CD14-positive monocyte (primary cell): Measurements from ENCODE around the gene PECR. TPM values are rescaled to one million over a fixed set of nuclear protein-coding genes. Genes with fewer than 3 reads are reported as not detected.

ENCODE experiments used
- DNase-seq, 3 donors: peaks; one replicate each; pipeline ENCODE4 v3.0.0-alpha.2; 2011 to 2022
- H2AFZ ChIP-seq: 2 replicates; pipeline ENCODE4 v1.6.0; 2012; ENCODE audit warnings: mild to moderate bottlenecking, low read depth, low read length, inconsistent platforms; ENCODE audit not compliant: insufficient read depth, poor library complexity, severe bottlenecking
- H3K27ac ChIP-seq, 2 donors: 1 replicate in 1 of 2; 2 replicates in 1 of 2; pipeline ENCODE4 v1.5.1; 2012 to 2013; ENCODE audit warnings: low read length in 2 of 2, control low read depth in 1 of 2, inconsistent platforms in 1 of 2, low read depth in 1 of 2, mild to moderate bottlenecking in 1 of 2
- H3K27me3 ChIP-seq, 2 donors: one replicate each; pipeline versions ENCODE4 v1.6.0 to v1.6.1; 2011 to 2013; ENCODE audit warnings: low read length in 2 of 2; ENCODE audit not compliant: control insufficient read depth in 2 of 2, insufficient read depth in 2 of 2
- H3K36me3 ChIP-seq, 2 donors: replicated peaks in 1 of 2; 1 replicate in 1 of 2; 2 replicates in 1 of 2; pipeline versions ENCODE4 v1.5.1 to v1.6.1; 2012 to 2013; ENCODE audit warnings: low read length in 2 of 2, control low read depth in 1 of 2, inconsistent platforms in 1 of 2, mild to moderate bottlenecking in 1 of 2; ENCODE audit not compliant: insufficient read depth in 2 of 2, control insufficient read depth in 1 of 2
- H3K4me1 ChIP-seq, 2 donors: 1 replicate in 1 of 2; 2 replicates in 1 of 2; pipeline versions ENCODE4 v1.5.1 to v1.6.1; 2012 to 2013; ENCODE audit warnings: low read length in 2 of 2, control low read depth in 1 of 2, inconsistent platforms in 1 of 2, mild to moderate bottlenecking in 1 of 2, moderate library complexity in 1 of 2; ENCODE audit not compliant: insufficient read depth in 2 of 2, control insufficient read depth in 1 of 2
- H3K4me2 ChIP-seq: replicated peaks from 2 replicates; pipeline ENCODE3; 2012; ENCODE audit warnings: low read length, moderate library complexity, mild to moderate bottlenecking; ENCODE audit not compliant: poor library complexity, severe bottlenecking; ENCODE audit errors: extremely low read depth
- H3K4me3 ChIP-seq, 3 experiments: fragments of 200-600 bp in 1 of 3; sonication (generic) in 1 of 3; replicated peaks in 1 of 3; 1 replicate in 2 of 3; 2 replicates in 1 of 3; pipeline ENCODE4 v1.5.1; 2011 to 2013; ENCODE audit warnings: low read length in 3 of 3, mild to moderate bottlenecking in 3 of 3, control low read depth in 2 of 3, low read depth in 2 of 3, inconsistent platforms in 1 of 3, moderate library complexity in 1 of 3
- H3K79me2 ChIP-seq: 2 replicates; pipeline ENCODE4 v1.6.0; 2012; ENCODE audit warnings: mild to moderate bottlenecking, control low read depth, inconsistent platforms, low read length, moderate library complexity; ENCODE audit not compliant: insufficient read depth
- H3K9ac ChIP-seq: 2 replicates; pipeline ENCODE4 v1.6.0; 2017; ENCODE audit warnings: low read length, mild to moderate bottlenecking; ENCODE audit not compliant: insufficient read depth, poor library complexity, severe bottlenecking
- H3K9me3 ChIP-seq, 2 donors: replicated peaks in 1 of 2; 1 replicate in 1 of 2; 2 replicates in 1 of 2; pipeline versions ENCODE4 v1.5.1 to v1.6.1; 2012 to 2013; ENCODE audit warnings: low read length in 2 of 2, control low read depth in 1 of 2; ENCODE audit not compliant: control insufficient read depth in 1 of 2, insufficient read depth in 1 of 2
- H4K20me1 ChIP-seq: 2 replicates; pipeline ENCODE4 v1.6.0; 2012; ENCODE audit warnings: mild to moderate bottlenecking, low read length, control low read depth, moderate library complexity; ENCODE audit not compliant: insufficient read depth
- H3K27ac Mint-ChIP-seq, 7 donors: one replicate each; pipeline ENCODE4 v1.8.0; 2020; ENCODE audit warnings: mild to moderate bottlenecking in 7 of 7, mixed read lengths in 7 of 7, moderate library complexity in 6 of 7, inconsistent platforms in 2 of 7
- H3K27me3 Mint-ChIP-seq, 3 donors: one replicate each; pipeline ENCODE4 v1.8.0; 2021 to 2022; ENCODE audit warnings: low read depth in 3 of 3, mild to moderate bottlenecking in 3 of 3, mixed read lengths in 3 of 3, moderate library complexity in 3 of 3, inconsistent platforms in 1 of 3
- H3K36me3 Mint-ChIP-seq, 2 donors: one replicate each; pipeline ENCODE4 v1.8.0; 2020; ENCODE audit warnings: mixed read lengths in 2 of 2, inconsistent platforms in 1 of 2, mild to moderate bottlenecking in 1 of 2
- H3K4me1 Mint-ChIP-seq: one replicate; pipeline ENCODE4 v1.8.0; 2020; ENCODE audit warnings: mild to moderate bottlenecking, mixed read lengths
- H3K4me3 Mint-ChIP-seq, 2 donors: one replicate each; pipeline ENCODE4 v1.8.0; 2020; ENCODE audit warnings: mild to moderate bottlenecking in 2 of 2, mixed read lengths in 2 of 2, moderate library complexity in 1 of 2
- H3K9me3 Mint-ChIP-seq, 7 donors: one replicate each; pipeline ENCODE4 v1.8.0; 2020 to 2022; ENCODE audit warnings: mixed read lengths in 7 of 7, mild to moderate bottlenecking in 6 of 7, moderate library complexity in 6 of 7, inconsistent platforms in 2 of 7
- WGBS: methylation state at CpG from one replicate; pipeline ENCODE4 v1.1.5; 2013; ENCODE audit warnings: missing lambda C conversion rate; ENCODE audit not compliant: insufficient coverage; 5-methylcytosine and 5-hydroxymethylcytosine counted together
- intact Hi-C, 2 donors: fragments of 100-400 bp; cut with micrococcal nuclease; formaldehyde crosslinking; loops; one replicate each; pipeline versions ENCODE4 v1.15.0 to v1.15.1; 2023
- polyA plus RNA-seq, 3 donors: library from polyadenylated mRNA; depleted of rRNA in 1 of 3; unstranded in 2 of 3; stranded (reverse) in 1 of 3; fragments of 300-500 nt in 2 of 3; fragments of >200 nt in 1 of 3; fragmentation: Illumina TruSeq in 2 of 3; gene quantifications; 1 replicate in 2 of 3; 2 replicates in 1 of 3; pipeline ENCODE4 v1.2.3, GENCODE V29; 2012 to 2021
- TF ChIP-seq, protein P1 (sequence below): fragments of 200-600 bp; IDR thresholded peaks from one replicate; pipeline ENCODE4 v1.8.0; 2022; ENCODE audit warnings: antibody characterized with exemption, mild to moderate bottlenecking

Gene PECR
- polyA plus RNA-seq, 3 donors = 7.4 to 16.9 (median 12.3) TPM

DNA sequence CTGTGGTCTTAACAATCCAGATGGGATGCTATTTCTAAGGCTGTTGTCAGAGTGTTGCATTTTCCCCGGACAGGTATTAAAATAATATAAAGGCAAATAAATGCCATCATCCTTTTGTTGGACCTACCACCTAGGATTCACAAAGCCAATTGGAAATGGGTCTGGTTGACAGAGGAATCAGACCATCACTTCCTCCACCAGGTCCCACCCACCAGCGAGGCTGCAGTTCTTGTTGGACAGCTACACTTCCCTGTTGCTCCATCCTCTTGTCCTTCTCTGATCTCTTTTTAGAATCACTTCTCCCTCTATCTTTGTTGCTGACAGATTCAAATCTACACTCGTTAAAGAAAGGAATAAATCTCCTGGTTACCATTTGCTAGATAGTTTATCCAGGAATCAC, 1.2 kb upstream of the PECR start:
- Mint-ChIP-seq H3K36me3 (peaks cover 0 to 4% of the 10 kb centered on the region in 2 donors), H3K27ac (peak overlapping the region in 2 of 7 donors; percentile 36 to 76), H3K4me1 (peaks cover 58% of the 10 kb centered on the region), H3K9me3 (no peaks in the 10 kb centered on the region), H3K4me3 (peak overlapping the region in 1 of 2 donors; percentile 96), H3K27me3 (peaks cover 0 to 4% (median 2%) of the 10 kb centered on the region in 3 donors)
- Histone ChIP-seq H3K27me3 (no peaks in the 10 kb centered on the region), H3K4me1 (peaks cover 40 to 59% of the 10 kb centered on the region in 2 donors), H3K4me2 (peak overlapping the region; percentile 98), H3K36me3 (no peaks in the 10 kb centered on the region), H3K9ac (peak overlapping the region; percentile 72), H4K20me1 (no peaks in the 10 kb centered on the region), H3K4me3 (peak overlapping the region in 1 of 3 experiments; percentile 83), H3K9me3 (no peaks in the 10 kb centered on the region), H3K27ac (no peak overlapping the region), H3K79me2 (peaks cover 36% of the 10 kb centered on the region), H2AFZ (peak overlapping the region; percentile 100)
- TF ChIP-seq, protein P1, sequence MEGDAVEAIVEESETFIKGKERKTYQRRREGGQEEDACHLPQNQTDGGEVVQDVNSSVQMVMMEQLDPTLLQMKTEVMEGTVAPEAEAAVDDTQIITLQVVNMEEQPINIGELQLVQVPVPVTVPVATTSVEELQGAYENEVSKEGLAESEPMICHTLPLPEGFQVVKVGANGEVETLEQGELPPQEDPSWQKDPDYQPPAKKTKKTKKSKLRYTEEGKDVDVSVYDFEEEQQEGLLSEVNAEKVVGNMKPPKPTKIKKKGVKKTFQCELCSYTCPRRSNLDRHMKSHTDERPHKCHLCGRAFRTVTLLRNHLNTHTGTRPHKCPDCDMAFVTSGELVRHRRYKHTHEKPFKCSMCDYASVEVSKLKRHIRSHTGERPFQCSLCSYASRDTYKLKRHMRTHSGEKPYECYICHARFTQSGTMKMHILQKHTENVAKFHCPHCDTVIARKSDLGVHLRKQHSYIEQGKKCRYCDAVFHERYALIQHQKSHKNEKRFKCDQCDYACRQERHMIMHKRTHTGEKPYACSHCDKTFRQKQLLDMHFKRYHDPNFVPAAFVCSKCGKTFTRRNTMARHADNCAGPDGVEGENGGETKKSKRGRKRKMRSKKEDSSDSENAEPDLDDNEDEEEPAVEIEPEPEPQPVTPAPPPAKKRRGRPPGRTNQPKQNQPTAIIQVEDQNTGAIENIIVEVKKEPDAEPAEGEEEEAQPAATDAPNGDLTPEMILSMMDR = no peak
- 0% methylated on average over 2 of the region's 3 CpGs for WGBS
- intact Hi-C loops = no loop called here
- peak; percentile 36 to 50 (median 41) for DNase-seq

DNA sequence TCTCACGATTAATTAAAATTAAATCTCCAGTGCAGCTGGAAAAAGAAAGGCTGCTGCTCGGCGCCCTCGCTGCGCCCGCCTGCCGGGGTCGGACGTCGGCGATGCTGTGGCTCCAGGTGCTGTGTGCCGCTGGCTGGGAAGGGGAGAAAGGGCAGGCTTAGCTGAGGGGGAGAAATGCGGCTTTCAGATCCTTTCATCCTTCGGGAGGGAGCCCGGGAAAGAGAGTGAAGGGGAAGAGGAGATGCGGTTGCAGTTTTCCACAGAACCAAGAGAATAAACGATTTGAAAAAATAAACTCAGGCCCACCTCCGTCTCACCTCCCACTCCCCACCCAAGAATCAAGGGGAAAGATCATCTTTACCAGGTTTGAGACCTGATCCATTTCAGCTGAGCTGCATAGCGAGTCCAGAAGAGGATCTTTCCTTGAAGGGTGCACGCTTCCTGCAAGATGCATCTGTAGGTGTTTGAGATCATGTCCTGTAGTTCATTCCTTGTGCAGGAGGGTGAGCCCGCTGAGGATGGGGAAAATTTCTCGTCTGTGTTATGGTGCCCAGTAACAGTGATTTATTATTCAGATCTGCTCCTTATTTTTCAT, 605 bp upstream of the PECR start:
- intact Hi-C loops = no loop called here
- Histone ChIP-seq H3K4me2 (peak overlapping the region; percentile 98), H3K79me2 (peaks cover 37% of the 10 kb centered on the region), H4K20me1 (no peaks in the 10 kb centered on the region), H3K4me1 (peaks cover 40 to 59% of the 10 kb centered on the region in 2 donors), H3K27ac (peak overlapping the region; percentile 50 to 75), H3K4me3 (peak overlapping the region; percentile 59 to 85 (median 83)), H3K9ac (peak overlapping the region; percentile 72), H2AFZ (peak overlapping the region; percentile 100), H3K27me3 (no peaks in the 10 kb centered on the region), H3K36me3 (no peaks in the 10 kb centered on the region), H3K9me3 (no peaks in the 10 kb centered on the region)
- Mint-ChIP-seq H3K27me3 (peaks cover 0 to 4% (median 2%) of the 10 kb centered on the region in 3 donors), H3K4me3 (peak overlapping the region; percentile 94 to 96), H3K27ac (peak overlapping the region in 6 of 7 donors; percentile 12 to 89 (median 69)), H3K36me3 (peaks cover 0 to 4% of the 10 kb centered on the region in 2 donors), H3K4me1 (peaks cover 58% of the 10 kb centered on the region), H3K9me3 (no peaks in the 10 kb centered on the region)
- DNase-seq = no peak
- TF ChIP-seq, protein P1 = no peak
- WGBS = 13% methylated on average over 8 of the region's 22 CpGs
